ENCODE results near the gene SLC16A11. TPM values are rescaled to one million over a fixed set of nuclear protein-coding genes. Genes with fewer than 3 reads are reported as not detected.

The SLC16A11 gene
- total RNA-seq, 1 donor from 2014 or later, result 0.47 TPM

DNA sequence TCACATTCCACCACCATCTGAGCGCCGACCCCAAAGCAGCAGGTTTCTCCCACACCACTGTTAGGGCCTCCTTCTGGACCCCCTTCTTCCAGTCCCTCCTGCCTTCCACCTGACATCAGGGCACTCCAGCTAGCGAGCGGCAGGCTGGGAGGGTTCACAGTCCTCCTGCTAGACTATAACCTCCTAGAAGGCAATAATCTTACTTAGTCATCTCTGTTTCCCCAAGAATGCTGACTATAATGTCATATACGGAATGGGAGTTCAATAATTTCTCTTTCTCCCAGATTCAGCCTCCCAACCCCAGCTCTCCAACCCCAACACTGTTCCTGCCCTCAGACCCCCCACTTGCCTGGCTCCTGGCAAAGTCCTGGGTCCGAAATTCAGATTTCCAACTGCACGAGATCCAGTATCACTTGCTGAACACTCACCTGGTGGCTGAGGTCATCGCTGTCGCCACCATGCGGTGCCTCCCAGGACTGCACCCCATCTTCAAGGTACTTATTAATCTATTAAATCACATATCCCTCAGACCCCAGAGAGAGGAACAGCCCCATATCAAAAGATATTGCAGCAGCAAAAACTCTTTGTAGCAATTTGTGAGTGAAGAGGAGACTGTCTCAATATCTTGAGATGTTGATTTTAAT lies 42.5 kb downstream of the SLC16A11 start:
- Mint-ChIP-seq H3K4me3 (ENCODE audit: unreplicated experiment) (no peak overlapping the region), H3K27ac (ENCODE audit: unreplicated experiment) (no peak overlapping the region), H3K27me3 (ENCODE audit: low read depth) (no peaks in the 10 kb centered on the region), H3K36me3 (ENCODE audit: low read depth) (peaks cover 32% of the 10 kb centered on the region), H3K9me3 (ENCODE audit: low read depth) (no peaks in the 10 kb centered on the region), H3K4me1 (ENCODE audit: low read depth) (no peaks in the 10 kb centered on the region)
- TF ChIP-seq, protein P1, sequence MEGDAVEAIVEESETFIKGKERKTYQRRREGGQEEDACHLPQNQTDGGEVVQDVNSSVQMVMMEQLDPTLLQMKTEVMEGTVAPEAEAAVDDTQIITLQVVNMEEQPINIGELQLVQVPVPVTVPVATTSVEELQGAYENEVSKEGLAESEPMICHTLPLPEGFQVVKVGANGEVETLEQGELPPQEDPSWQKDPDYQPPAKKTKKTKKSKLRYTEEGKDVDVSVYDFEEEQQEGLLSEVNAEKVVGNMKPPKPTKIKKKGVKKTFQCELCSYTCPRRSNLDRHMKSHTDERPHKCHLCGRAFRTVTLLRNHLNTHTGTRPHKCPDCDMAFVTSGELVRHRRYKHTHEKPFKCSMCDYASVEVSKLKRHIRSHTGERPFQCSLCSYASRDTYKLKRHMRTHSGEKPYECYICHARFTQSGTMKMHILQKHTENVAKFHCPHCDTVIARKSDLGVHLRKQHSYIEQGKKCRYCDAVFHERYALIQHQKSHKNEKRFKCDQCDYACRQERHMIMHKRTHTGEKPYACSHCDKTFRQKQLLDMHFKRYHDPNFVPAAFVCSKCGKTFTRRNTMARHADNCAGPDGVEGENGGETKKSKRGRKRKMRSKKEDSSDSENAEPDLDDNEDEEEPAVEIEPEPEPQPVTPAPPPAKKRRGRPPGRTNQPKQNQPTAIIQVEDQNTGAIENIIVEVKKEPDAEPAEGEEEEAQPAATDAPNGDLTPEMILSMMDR (IDR thresholded peaks at IDR 0.05), result peak; percentile 75
- no peak for DNase-seq (ENCODE audit: low spot score)

- H3K36me3 Mint-ChIP-seq (ENCODE audit: low read depth), result peaks cover 32% of the 10 kb centered on the region
- H3K4me3 Mint-ChIP-seq (ENCODE audit: unreplicated experiment), result no peak overlapping the region
- TF ChIP-seq, protein P1 (IDR thresholded peaks at IDR 0.05), result no peak
- H3K27ac Mint-ChIP-seq (ENCODE audit: unreplicated experiment), result no peak overlapping the region
- H3K9me3 Mint-ChIP-seq (ENCODE audit: low read depth), result no peaks in the 10 kb centered on the region
- no peak for DNase-seq (ENCODE audit: low spot score)
- no peaks in the 10 kb centered on the region for H3K27me3 Mint-ChIP-seq (ENCODE audit: low read depth)
- H3K4me1 Mint-ChIP-seq (ENCODE audit: low read depth), result peaks cover 5% of the 10 kb centered on the region
Observed at GRCh38 chr17:6998855-6999508, 44.9 kb downstream of the SLC16A11 start.

DNA sequence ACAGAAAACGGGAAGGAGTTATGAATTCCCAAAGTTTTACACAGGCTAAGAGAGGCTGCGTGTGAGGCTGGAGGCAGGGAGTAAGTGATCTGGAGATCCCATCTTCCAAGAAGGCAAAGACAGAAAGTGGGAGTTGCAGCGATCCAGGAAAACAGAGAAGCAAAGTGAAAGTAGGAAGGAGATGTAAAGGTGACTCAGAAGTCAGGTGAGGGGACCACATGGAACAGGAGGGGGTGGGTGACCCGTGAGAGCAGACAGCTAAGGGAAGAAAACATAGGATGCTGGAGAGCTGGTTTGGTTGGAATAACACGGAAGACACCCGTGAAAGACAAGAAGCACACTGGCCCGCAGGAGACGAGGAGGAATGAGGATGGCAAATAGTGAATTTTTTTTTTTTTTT lies 46.7 kb downstream of the SLC16A11 start:
- Mint-ChIP-seq H3K27me3 (ENCODE audit: low read depth) (no peaks in the 10 kb centered on the region), H3K9me3 (ENCODE audit: low read depth) (no peaks in the 10 kb centered on the region), H3K36me3 (ENCODE audit: low read depth) (peaks cover 29% of the 10 kb centered on the region), H3K27ac (ENCODE audit: unreplicated experiment) (no peak overlapping the region), H3K4me1 (ENCODE audit: low read depth) (peaks cover 5% of the 10 kb centered on the region), H3K4me3 (ENCODE audit: unreplicated experiment) (no peak overlapping the region)
- TF ChIP-seq, protein P1 (IDR thresholded peaks at IDR 0.05), result no peak
- no peak for DNase-seq (ENCODE audit: low spot score)

GRCh38 chr17:6996256-6997011 lies 47.5 kb downstream of the SLC16A11 start:
- H3K9me3 Mint-ChIP-seq (ENCODE audit: low read depth), result no peaks in the 10 kb centered on the region
- H3K27ac Mint-ChIP-seq (ENCODE audit: unreplicated experiment), result no peak overlapping the region
- no peaks in the 10 kb centered on the region for H3K27me3 Mint-ChIP-seq (ENCODE audit: low read depth)
- peaks cover 24% of the 10 kb centered on the region for H3K36me3 Mint-ChIP-seq (ENCODE audit: low read depth)
- no peak overlapping the region for H3K4me3 Mint-ChIP-seq (ENCODE audit: unreplicated experiment)
- H3K4me1 Mint-ChIP-seq (ENCODE audit: low read depth), result peaks cover 5% of the 10 kb centered on the region
- TF ChIP-seq, protein P1 (IDR thresholded peaks at IDR 0.05), result no peak
- no peak for DNase-seq (ENCODE audit: low spot score)

DNA sequence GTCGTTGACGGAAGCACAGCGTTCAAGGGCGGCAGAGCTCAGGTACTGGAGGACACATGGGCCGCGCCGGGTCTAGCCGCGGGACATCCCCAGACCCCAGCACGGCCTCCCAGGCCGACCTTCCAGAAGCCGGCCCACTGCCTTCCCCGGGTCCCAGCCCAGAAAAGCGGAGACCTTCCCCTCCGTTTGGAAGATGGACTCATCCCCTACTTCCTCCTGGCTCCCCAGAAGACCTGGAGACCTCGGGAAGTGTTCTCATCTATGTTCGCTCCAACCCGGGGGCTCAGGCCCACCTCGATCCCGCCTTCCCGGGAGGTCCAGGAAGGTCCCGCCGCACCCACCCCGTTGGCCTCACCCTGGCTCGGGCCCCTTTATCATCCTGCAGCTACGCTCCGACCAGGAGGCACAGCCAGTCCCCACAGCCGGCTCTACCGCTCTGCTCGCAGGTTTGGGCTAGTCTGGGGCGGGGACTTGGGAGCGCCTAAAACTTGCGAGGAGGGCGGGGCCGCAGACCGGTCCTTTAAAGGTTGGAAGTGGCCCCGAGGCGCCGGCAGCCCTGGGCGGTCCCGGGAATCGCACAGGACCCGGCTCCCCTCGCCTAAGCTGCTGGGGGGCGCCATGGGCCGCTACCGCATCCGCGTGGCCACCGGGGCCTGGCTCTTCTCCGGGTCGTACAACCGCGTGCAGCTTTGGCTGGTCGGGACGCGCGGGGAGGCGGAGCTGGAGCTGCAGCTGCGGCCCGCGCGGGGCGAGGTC lies 48.2 kb downstream of the SLC16A11 start, which contains the start of gene ALOX12:
ALOX12 (plus strand) TSS at position 550 of the 756 bp plus-strand sequence; CDS start at position 619, 69 bp downstream.
- TF ChIP-seq, protein P1 (IDR thresholded peaks at IDR 0.05), result no peak
- DNase-seq (ENCODE audit: low spot score), result no peak
- no peaks in the 10 kb centered on the region for H3K27me3 Mint-ChIP-seq (ENCODE audit: low read depth)
- no peak within 1 kb of the TSS for H3K4me3 Mint-ChIP-seq (ENCODE audit: unreplicated experiment)
- peaks cover 23% of the 10 kb centered on the region for H3K36me3 Mint-ChIP-seq (ENCODE audit: low read depth)
- H3K27ac Mint-ChIP-seq (ENCODE audit: unreplicated experiment), result no peak within 1 kb of the TSS
- no peaks in the 10 kb centered on the region for H3K9me3 Mint-ChIP-seq (ENCODE audit: low read depth)
- peaks cover 5% of the 10 kb centered on the region for H3K4me1 Mint-ChIP-seq (ENCODE audit: low read depth)

Measured in chondrocyte (in vitro differentiated cells).